Type B pancreatic cell (in vitro differentiated cells): Measurements from ENCODE around the gene BGN. TPM values are rescaled to one million over a fixed set of nuclear protein-coding genes. Genes with fewer than 3 reads are reported as not detected.

Experiments
- DNase-seq: peaks from one replicate; pipeline ENCODE4 v3.0.0; 2021; ENCODE audit warnings: mixed read lengths; ENCODE audit not compliant: unreplicated experiment; ENCODE audit errors: extremely low spot score
- H3K27ac Mint-ChIP-seq: 2 replicates; pipeline ENCODE4 v1.8.0; 2021; ENCODE audit warnings: mild to moderate bottlenecking, mixed read lengths
- H3K27me3 Mint-ChIP-seq: 2 replicates; pipeline ENCODE4 v1.8.0; 2021; ENCODE audit warnings: mixed read lengths
- H3K36me3 Mint-ChIP-seq: 2 replicates; pipeline ENCODE4 v1.8.0; 2021; ENCODE audit warnings: mixed read lengths
- H3K4me1 Mint-ChIP-seq: one replicate; pipeline ENCODE4 v1.8.0; 2021; ENCODE audit warnings: mixed read lengths; ENCODE audit not compliant: unreplicated experiment
- H3K4me3 Mint-ChIP-seq: 2 replicates; pipeline ENCODE4 v1.8.0; 2021; ENCODE audit warnings: mild to moderate bottlenecking, mixed read lengths
- H3K9me3 Mint-ChIP-seq: 2 replicates; pipeline ENCODE4 v1.8.0; 2021; ENCODE audit warnings: mixed read lengths
- CTCF ChIP-seq: fragments of 200-600 bp; sonication (generic); conservative IDR thresholded peaks from 2 replicates; pipeline ENCODE4 v1.5.0; 2021; ENCODE audit warnings: antibody characterized with exemption, mild to moderate bottlenecking
- total RNA-seq: library from RNA; stranded (reverse); gene quantifications from 2 replicates; pipeline ENCODE4 v1.2.1, GENCODE V29; 2021; ENCODE audit warnings: low replicate concordance

Gene BGN
- total RNA-seq, 1 donor from 2014 or later = 29.6 TPM

GRCh38 chrX:153537080-153537479 is 42.3 kb downstream of the BGN start:
- no peaks in the 10 kb centered on the region for H3K4me1 Mint-ChIP-seq
- TF ChIP-seq CTCF = no peak
- H3K27me3 Mint-ChIP-seq = no peaks in the 10 kb centered on the region
- H3K9me3 Mint-ChIP-seq = no peaks in the 10 kb centered on the region
- no peaks in the 10 kb centered on the region for H3K36me3 Mint-ChIP-seq
- no peak for DNase-seq
- H3K4me3 Mint-ChIP-seq = no peak overlapping the region
- no peak overlapping the region for H3K27ac Mint-ChIP-seq

GRCh38 chrX:153537526-153538295 is 42.9 kb downstream of the BGN start:
- no peaks in the 10 kb centered on the region for H3K4me1 Mint-ChIP-seq
- DNase-seq = no peak
- no peaks in the 10 kb centered on the region for H3K36me3 Mint-ChIP-seq
- H3K4me3 Mint-ChIP-seq = no peak overlapping the region
- no peak overlapping the region for H3K27ac Mint-ChIP-seq
- no peaks in the 10 kb centered on the region for H3K27me3 Mint-ChIP-seq
- no peak for TF ChIP-seq CTCF
- no peaks in the 10 kb centered on the region for H3K9me3 Mint-ChIP-seq

GRCh38 chrX:153538424-153538823 is 43.6 kb downstream of the BGN start:
- Mint-ChIP-seq H3K4me1 (no peaks in the 10 kb centered on the region), H3K9me3 (no peaks in the 10 kb centered on the region), H3K27ac (no peak overlapping the region), H3K27me3 (no peaks in the 10 kb centered on the region), H3K4me3 (no peak overlapping the region), H3K36me3 (no peaks in the 10 kb centered on the region)
- TF ChIP-seq CTCF = no peak
- no peak for DNase-seq

- no peaks in the 10 kb centered on the region for H3K27me3 Mint-ChIP-seq
- H3K4me3 Mint-ChIP-seq = no peak overlapping the region
- no peaks in the 10 kb centered on the region for H3K4me1 Mint-ChIP-seq
- no peaks in the 10 kb centered on the region for H3K36me3 Mint-ChIP-seq
- TF ChIP-seq CTCF = peak; percentile 84
- H3K27ac Mint-ChIP-seq = no peak overlapping the region
- no peaks in the 10 kb centered on the region for H3K9me3 Mint-ChIP-seq
- DNase-seq = peak; percentile 82
These were observed 44.6 kb downstream of the BGN start for GRCh38 chrX:153539171-153539978.

- no peaks in the 10 kb centered on the region for H3K4me1 Mint-ChIP-seq
- H3K27ac Mint-ChIP-seq = no peak overlapping the region
These were observed 45.2 kb downstream of the BGN start for GRCh38 chrX:153539979-153540358.

More at GRCh38 chrX:153539979-153540358, 45.2 kb downstream of the BGN start:
- Mint-ChIP-seq H3K27me3 (no peaks in the 10 kb centered on the region), H3K36me3 (no peaks in the 10 kb centered on the region), H3K9me3 (no peaks in the 10 kb centered on the region), H3K4me3 (no peak overlapping the region)
- no peak for TF ChIP-seq CTCF
- no peak for DNase-seq
